PFSK-1 (cell line): ENCODE results near the gene TSPYL1. TPM values are rescaled to one million over a fixed set of nuclear protein-coding genes. Genes with fewer than 3 reads are reported as not detected.

Source experiments
- FOXP2 ChIP-seq: optimal IDR thresholded peaks from 2 replicates; pipeline ENCODE3; 2011; ENCODE audit warnings: borderline replicate concordance, control low read depth, inconsistent platforms; ENCODE audit not compliant: insufficient read depth; ENCODE audit errors: extremely low read length, extremely low read depth
- POLR2AphosphoS5 ChIP-seq: IDR thresholded peaks from 2 replicates; pipeline ENCODE4 v1.6.1; 2012; ENCODE audit warnings: low read depth, mild to moderate bottlenecking, control low read depth, low read length, moderate library complexity
- REST ChIP-seq, 2 experiments: IDR thresholded peaks; 2 replicates each; pipeline versions ENCODE4 v1.6.1 to v1.8.0; 2011 to 2012; ENCODE audit warnings: low read depth in 2 of 2, low read length in 2 of 2, control low read depth in 1 of 2, inconsistent platforms in 1 of 2, mild to moderate bottlenecking in 1 of 2, moderate library complexity in 1 of 2; ENCODE audit not compliant: insufficient read depth in 1 of 2
- SIN3A ChIP-seq: IDR thresholded peaks from 2 replicates; pipeline ENCODE4 v1.6.1; 2012; ENCODE audit warnings: mild to moderate bottlenecking, low read length, moderate library complexity, borderline replicate concordance; ENCODE audit not compliant: insufficient read depth
- TAF1 ChIP-seq: IDR thresholded peaks from 2 replicates; pipeline ENCODE4 v1.6.1; 2012; ENCODE audit warnings: low read length, control low read depth, borderline replicate concordance; ENCODE audit not compliant: insufficient read depth
- polyA plus RNA-seq: library from polyadenylated mRNA; unstranded; fragments of >200 nt; gene quantifications from one replicate; pipeline ENCODE4 v1.2.1, GENCODE V29; 2012; ENCODE audit warnings: low read depth, missing spikeins; ENCODE audit not compliant: insufficient read length

Gene TSPYL1
- 32.3 TPM for polyA plus RNA-seq

GRCh38 chr6:116279232-116280160 is at the start of gene TSPYL1:
Gene TSPYL1 (minus strand): TSS chr6:116279930. CDS start chr6:116279830, 100 bp downstream.
- TF ChIP-seq TAF1: peak; percentile 68; the same call in 1 of the 2 replicates
- TF ChIP-seq POLR2AphosphoS5: peak; percentile 88
- no peak for TF ChIP-seq REST (IDR thresholded peaks at IDR 0.05; ENCODE audit: insufficient read depth in 1 of 2, low read depth in 2 of 2, low read length in 2 of 2)
- peak; percentile 65; the same call in 1 of the 2 replicates for TF ChIP-seq SIN3A
- no peak for TF ChIP-seq FOXP2

GRCh38 chr6:116329156-116329555 is 49.4 kb upstream of the TSPYL1 start:
- no peak for TF ChIP-seq TAF1
- no peak for TF ChIP-seq REST (IDR thresholded peaks at IDR 0.05; ENCODE audit: insufficient read depth in 1 of 2, low read depth in 2 of 2, low read length in 2 of 2)
- no peak for TF ChIP-seq SIN3A
- TF ChIP-seq FOXP2: no peak
- TF ChIP-seq POLR2AphosphoS5: no peak

GRCh38 chr6:116328528-116328903 is 48.8 kb upstream of the TSPYL1 start:
- TF ChIP-seq TAF1: no peak
- no peak for TF ChIP-seq REST (IDR thresholded peaks at IDR 0.05; ENCODE audit: insufficient read depth in 1 of 2, low read depth in 2 of 2, low read length in 2 of 2)
- no peak for TF ChIP-seq POLR2AphosphoS5
- TF ChIP-seq FOXP2: no peak
- TF ChIP-seq SIN3A: no peak

GRCh38 chr6:116327803-116328527 is 48.2 kb upstream of the TSPYL1 start:
- TF ChIP-seq POLR2AphosphoS5 (no peak), TAF1 (no peak), SIN3A (no peak), REST (IDR thresholded peaks at IDR 0.05; ENCODE audit: insufficient read depth in 1 of 2, low read depth in 2 of 2, low read length in 2 of 2) (no peak), FOXP2 (no peak)
